ENCODE measurements around the gene VPS13D. TPM values are rescaled to one million over a fixed set of nuclear protein-coding genes. Genes with fewer than 3 reads are reported as not detected.
"Not testable (repeated sequence)": the region's sequence is repeated elsewhere in the genome, so short reads cannot be mapped to it uniquely, and the experiment has no call there.

VPS13D gene
- total and polyA plus RNA-seq, 2 donors = 27.2 to 59.4 TPM

DNA sequence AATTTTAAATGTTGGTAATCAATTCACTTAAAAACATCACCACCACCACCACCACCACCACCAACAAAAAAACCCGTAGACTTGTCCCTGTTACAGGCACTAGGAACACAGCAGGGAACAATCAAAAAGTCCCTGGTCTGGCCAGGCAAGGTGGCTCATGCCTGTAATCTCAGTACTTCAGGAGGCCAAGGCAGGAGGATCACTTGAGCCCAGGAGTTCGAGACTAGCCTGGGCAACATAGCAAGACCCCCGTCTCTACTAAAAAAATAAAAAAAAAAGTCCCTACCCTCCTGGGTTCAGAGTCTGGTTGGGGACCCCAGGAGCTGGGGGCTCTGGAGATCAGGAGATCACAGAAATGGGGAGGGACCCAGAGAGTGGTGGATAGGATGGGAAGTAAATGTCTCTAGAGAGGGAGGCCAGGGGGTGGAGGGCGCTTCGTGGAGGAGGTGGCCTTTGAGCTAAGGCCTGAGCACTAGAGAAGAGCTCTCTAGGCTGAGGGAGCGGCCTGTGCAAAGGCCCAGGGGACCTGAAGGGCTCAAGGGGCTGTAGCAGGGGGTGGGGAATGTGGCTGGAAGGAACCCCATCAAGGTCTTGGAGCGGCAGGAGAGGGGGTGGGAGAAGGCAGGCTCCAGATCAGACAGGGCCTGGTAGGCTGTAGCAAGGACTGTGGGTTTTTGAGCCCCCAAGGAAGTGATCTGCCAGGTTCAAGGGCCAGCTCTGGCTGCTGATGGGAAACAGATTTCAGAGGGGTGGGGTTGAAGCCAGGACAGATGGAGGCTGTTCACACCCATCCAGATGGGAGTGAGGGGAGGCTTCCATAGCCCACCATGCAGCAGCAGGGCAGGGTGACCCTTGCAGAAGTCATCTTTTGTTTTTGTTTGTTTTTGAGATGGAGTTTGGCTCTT is 24.8 kb upstream of the VPS13D start:
- WGBS = 88% methylated on average over 7 of the region's 7 CpGs
- Histone ChIP-seq H3K4me1 (ENCODE audit: insufficient read depth) (no peaks in the 10 kb centered on the region), H3K27ac (ENCODE audit: low read depth) (no peak overlapping the region), H3K36me3 (ENCODE audit: insufficient read depth) (no peaks in the 10 kb centered on the region), H3K4me3 (ENCODE audit: low read depth, low read length) (no peak overlapping the region)
- DNase-seq (ENCODE audit: extremely low spot score) = no peak

DNA sequence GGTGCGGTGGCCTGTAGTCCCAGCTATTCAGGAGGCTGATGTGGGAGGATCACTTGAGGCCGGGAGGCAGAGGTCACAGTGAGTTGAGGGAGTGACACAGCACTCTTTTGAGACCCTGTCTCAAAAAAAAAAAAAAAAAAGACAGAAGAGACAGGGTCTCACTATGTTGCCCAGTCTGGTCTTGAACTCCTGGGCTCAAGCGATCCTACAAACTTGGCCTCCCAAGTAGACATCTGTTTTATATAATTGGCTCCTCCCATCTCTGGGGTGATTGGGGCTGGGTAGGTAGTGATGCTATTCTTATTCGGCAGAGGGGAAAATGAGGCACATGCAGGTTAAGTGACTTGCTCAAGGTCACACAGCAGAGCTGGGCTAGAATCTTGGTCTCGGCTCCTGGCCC is 23.6 kb upstream of the VPS13D start:
- no peak overlapping the region for H3K4me3 ChIP-seq (ENCODE audit: low read depth, low read length)
- H3K27ac ChIP-seq (ENCODE audit: low read depth) = no peak overlapping the region
- DNase-seq (ENCODE audit: extremely low spot score) = no peak
- WGBS = 97% methylated on average over 5 of the region's 5 CpGs
- H3K4me1 ChIP-seq (ENCODE audit: insufficient read depth) = no peaks in the 10 kb centered on the region
- H3K36me3 ChIP-seq (ENCODE audit: insufficient read depth) = no peaks in the 10 kb centered on the region

DNA sequence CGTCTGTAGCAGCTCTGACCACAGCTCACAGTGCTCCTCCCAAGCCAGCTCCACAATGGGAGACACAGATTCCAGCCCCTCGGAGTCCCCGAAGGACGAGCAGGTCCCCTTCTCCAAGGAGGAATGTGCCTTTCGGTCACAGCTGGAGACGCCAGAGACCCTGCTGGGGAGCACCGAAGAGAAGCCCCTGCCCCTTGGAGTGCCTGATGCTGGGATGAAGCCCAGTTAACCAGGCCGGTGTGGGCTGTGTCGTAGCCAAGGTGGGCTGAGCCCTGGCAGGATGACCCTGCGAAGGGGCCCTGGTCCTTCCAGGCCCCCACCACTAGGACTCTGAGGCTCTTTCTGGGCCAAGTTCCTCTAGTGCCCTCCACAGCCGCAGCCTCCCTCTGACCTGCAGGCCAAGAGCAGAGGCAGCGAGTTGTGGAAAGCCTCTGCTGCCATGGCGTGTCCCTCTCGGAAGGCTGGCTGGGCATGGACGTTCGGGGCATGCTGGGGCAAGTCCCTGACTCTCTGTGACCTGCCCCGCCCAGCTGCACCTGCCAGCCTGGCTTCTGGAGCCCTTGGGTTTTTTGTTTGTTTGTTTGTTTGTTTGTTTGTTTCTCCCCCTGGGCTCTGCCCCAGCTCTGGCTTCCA is 22.9 kb upstream of the VPS13D start:
- Histone ChIP-seq H3K27ac (ENCODE audit: low read depth) (no peak overlapping the region), H3K4me1 (ENCODE audit: insufficient read depth) (no peaks in the 10 kb centered on the region), H3K4me3 (ENCODE audit: low read depth, low read length) (no peak overlapping the region), H3K36me3 (ENCODE audit: insufficient read depth) (no peaks in the 10 kb centered on the region)
- WGBS = 80% methylated on average over 17 of the region's 17 CpGs
- no peak for DNase-seq (ENCODE audit: extremely low spot score)

DNA sequence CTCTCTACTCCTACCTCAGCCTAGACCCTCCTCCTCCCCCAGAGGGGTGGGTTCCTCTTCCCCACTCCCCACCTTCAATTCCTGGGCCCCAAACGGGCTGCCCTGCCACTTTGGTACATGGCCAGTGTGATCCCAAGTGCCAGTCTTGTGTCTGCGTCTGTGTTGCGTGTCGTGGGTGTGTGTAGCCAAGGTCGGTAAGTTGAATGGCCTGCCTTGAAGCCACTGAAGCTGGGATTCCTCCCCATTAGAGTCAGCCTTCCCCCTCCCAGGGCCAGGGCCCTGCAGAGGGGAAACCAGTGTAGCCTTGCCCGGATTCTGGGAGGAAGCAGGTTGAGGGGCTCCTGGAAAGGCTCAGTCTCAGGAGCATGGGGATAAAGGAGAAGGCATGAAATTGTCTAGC is 21.6 kb upstream of the VPS13D start:
- no peak overlapping the region for H3K27ac ChIP-seq (ENCODE audit: low read depth)
- H3K36me3 ChIP-seq (ENCODE audit: insufficient read depth) = no peaks in the 10 kb centered on the region
- H3K4me3 ChIP-seq (ENCODE audit: low read depth, low read length) = no peak overlapping the region
- no peaks in the 10 kb centered on the region for H3K4me1 ChIP-seq (ENCODE audit: insufficient read depth)
- WGBS = 61% methylated on average over 6 of the region's 6 CpGs
- no peak for DNase-seq (ENCODE audit: extremely low spot score)

DNA sequence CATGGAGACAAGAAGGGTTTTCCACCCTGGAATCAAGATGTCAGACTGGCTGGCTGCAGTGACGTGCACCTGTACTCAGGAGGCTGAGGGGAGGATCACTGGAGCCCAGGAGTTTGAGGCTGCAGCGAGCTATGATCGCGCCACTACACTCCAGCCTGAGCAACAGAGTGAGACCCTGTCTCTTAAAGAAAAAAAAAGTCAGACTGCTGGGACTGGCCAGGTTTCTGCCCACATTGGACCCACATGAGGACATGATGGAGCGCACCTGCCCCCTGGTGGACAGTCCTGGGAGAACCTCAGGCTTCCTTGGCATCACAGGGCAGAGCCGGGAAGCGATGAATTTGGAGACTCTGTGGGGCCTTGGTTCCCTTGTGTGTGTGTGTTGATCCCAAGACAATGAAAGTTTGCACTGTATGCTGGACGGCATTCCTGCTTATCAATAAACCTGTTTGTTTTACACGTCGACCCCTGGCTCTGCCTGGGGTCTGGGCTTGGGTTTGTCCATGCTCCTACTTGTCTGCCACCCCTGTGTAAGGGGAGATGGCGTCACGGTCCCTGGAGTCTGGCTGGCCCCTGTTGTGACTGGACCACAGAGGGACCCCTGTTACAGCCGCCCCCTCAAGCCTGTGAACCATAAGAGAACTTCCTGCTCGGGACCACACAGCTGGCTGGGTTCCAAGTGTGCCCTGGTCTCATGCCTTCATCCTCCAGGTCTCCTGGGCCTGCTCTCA is 20.9 kb upstream of the VPS13D start:
- no peaks in the 10 kb centered on the region for H3K4me1 ChIP-seq (ENCODE audit: insufficient read depth)
- H3K4me3 ChIP-seq (ENCODE audit: low read depth, low read length) = no peak overlapping the region
- 26% methylated on average over 14 of the region's 14 CpGs for WGBS
- no peak overlapping the region for H3K27ac ChIP-seq (ENCODE audit: low read depth)
- peak; percentile 62 for DNase-seq (ENCODE audit: extremely low spot score)
- H3K36me3 ChIP-seq (ENCODE audit: insufficient read depth) = no peaks in the 10 kb centered on the region

DNA sequence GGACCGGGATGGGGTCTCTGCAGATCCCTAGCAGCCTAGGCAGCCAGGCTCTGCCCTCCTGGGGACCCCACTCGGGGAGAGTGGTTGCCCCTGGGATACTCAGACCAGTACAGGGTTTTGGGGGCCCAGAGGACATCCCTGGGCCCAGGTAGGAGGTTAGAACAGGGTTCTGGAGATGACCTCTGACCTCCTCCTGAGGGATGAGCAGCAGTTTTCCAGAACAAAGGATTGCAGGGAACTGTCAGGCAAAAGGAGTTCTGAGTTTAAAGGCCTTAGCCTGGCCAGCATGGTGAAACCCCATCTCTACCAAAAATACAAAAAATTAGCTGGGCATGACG is 20.4 kb upstream of the VPS13D start:
- DNase-seq (ENCODE audit: extremely low spot score) = no peak
- Histone ChIP-seq H3K4me3 (ENCODE audit: low read depth, low read length) (no peak overlapping the region), H3K36me3 (ENCODE audit: insufficient read depth) (no peaks in the 10 kb centered on the region), H3K27ac (ENCODE audit: low read depth) (no peak overlapping the region), H3K4me1 (ENCODE audit: insufficient read depth) (no peaks in the 10 kb centered on the region)
- whole genome bisulfite sequencing = 56% methylated on average over 3 of the region's 3 CpGs

DNA sequence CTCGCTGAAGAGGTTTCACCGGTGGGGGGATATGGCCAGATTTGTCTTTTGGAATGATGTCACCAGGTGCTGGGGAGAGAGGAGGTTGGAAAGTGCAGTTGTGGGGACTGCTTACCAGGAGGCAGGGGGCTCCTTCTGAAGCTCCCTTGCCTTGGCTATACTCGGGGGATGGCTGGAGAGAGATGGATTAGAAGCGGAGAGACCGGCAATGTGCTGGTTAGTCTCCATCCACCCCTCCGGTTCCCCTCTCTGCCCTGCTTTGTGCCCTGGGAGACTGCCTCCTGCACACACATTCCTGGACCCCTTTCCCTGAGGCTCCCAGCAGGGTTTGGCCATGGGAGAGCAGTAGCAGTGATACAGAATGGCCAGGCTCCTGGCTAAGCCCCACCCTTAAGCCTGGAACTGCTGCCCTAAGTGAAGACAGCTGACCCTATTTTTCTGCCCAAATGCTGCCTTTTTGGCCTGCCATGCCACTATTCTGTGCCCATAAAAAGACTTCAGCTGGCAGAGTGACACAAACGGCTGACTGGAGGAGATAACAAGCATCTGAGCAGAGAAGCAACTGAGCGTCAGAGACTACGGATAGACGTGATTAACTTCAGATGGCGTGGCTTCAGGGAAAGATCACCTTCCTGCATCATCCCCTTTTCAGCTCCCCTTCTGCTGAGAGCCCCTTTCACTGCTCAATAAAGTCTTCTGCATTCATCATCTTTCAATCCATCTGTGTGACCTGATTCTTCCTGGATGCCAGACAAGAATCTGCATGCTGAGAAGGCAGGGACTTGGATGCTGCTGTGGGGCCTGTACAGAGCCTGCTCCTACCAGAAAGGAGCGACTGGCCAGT is 14.5 kb upstream of the VPS13D start:
- DNase-seq (ENCODE audit: extremely low spot score) = no peak
- Histone ChIP-seq H3K4me3 (ENCODE audit: low read depth, low read length) (no peak overlapping the region), H3K4me1 (ENCODE audit: insufficient read depth) (no peaks in the 10 kb centered on the region), H3K36me3 (ENCODE audit: insufficient read depth) (no peaks in the 10 kb centered on the region), H3K27ac (ENCODE audit: low read depth) (no peak overlapping the region)
- WGBS = 78% methylated on average over 12 of the region's 12 CpGs

DNA sequence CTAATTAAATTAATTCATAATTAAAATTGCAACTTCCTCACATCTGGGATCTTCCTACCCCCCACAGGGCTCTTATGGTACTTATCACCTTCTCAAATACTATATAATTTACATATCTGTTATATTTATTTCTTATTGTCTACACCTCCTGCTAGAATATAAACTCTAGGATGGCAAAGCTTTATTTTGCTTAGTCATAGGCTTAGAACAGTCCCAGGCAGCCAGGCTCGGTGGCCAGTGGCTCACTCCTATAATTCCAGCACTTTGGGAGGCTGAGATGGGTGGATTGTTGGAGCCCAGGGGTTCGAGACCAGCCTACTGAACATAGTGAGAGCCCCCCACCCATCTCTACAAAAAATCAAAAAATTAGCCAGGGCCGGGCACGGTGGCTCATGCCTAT is 10.0 kb upstream of the VPS13D start:
- 85% methylated on average over 4 of the region's 4 CpGs for WGBS
- H3K36me3 ChIP-seq (ENCODE audit: insufficient read depth) = no peaks in the 10 kb centered on the region

DNA sequence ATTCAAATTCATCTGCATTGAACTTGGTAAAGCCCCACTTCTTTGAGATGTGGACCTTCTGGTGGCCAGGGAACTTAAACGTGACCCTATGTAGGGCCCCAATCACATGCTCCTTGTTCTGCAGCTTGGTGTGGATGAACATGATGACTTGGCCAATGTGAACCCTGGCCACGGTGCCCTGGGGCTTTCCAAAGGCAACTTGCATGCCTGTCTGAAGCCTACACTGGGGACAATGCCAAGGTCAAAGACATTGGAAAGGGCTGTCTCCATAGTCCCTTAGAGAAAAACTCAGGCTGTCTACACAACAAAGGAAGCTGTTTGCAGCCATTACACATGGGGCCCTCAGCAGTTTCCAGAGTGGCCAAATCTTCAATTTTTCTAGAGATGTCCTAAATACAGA is 8.9 kb upstream of the VPS13D start:
- WGBS = 66% methylated on average over 2 of the region's 2 CpGs
- no peak for DNase-seq (ENCODE audit: extremely low spot score)
- Histone ChIP-seq H3K4me3 (ENCODE audit: low read depth, low read length) (no peak overlapping the region), H3K36me3 (ENCODE audit: insufficient read depth) (no peaks in the 10 kb centered on the region), H3K4me1 (ENCODE audit: insufficient read depth) (no peaks in the 10 kb centered on the region), H3K27ac (ENCODE audit: low read depth) (no peak overlapping the region)

More for the DNA sequence above, 10.0 kb upstream of the VPS13D start:
- Histone ChIP-seq H3K27ac (ENCODE audit: low read depth) (no peak overlapping the region), H3K4me1 (ENCODE audit: insufficient read depth) (no peaks in the 10 kb centered on the region), H3K4me3 (ENCODE audit: low read depth, low read length) (no peak overlapping the region)
- DNase-seq (ENCODE audit: extremely low spot score) = no peak

DNA sequence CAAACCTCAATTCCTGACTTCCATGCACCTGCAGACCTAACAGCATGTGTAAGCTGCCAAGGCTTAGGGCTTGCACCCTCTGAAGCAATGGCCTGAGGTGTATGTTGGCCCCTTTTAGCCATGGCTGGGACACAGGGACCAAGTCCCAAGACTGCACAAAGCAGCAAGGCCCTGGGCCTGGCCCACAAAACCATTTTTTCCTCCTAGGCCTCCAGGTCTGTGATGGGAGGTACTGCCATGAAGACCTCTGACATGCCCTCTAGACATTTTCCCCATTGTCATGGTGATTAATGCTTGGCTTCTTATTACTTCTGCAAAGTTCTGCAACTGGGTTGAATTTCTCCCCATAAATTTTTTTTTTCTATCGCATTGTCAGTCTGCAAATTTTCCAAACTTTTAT is 7.1 kb upstream of the VPS13D start:
- 98% methylated on average over 1 of the region's 1 CpG for WGBS

DNA sequence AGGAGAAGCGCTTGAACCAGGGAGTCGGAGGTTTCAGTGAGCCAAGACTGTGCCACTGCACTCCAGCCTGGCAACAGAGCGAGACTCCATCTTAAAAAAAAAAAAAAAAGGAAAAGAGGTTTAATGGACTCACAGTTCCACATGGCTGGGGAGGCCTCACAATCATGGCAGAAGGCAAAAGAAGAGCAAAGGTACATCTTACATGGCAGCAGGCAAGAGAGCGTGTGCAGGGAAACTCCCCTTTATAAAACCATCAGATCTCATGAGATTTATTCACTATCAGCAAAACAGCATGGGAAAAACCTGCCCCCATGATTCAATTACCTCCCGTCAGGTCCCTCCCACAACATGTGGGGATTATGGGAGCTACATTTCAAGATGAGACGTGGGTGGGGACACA is 5.7 kb upstream of the VPS13D start:
- H3K36me3 ChIP-seq (ENCODE audit: insufficient read depth); H3K4me3 ChIP-seq (ENCODE audit: low read depth, low read length); H3K4me1 ChIP-seq (ENCODE audit: insufficient read depth); H3K27ac ChIP-seq (ENCODE audit: low read depth); DNase-seq (ENCODE audit: extremely low spot score): not testable (repeated sequence)
- 85% methylated on average over 6 of the region's 6 CpGs for WGBS

More for the DNA sequence above, 7.1 kb upstream of the VPS13D start:
- not testable (repeated sequence) for H3K4me3 ChIP-seq (ENCODE audit: low read depth, low read length); H3K4me1 ChIP-seq (ENCODE audit: insufficient read depth); DNase-seq (ENCODE audit: extremely low spot score); H3K36me3 ChIP-seq (ENCODE audit: insufficient read depth); H3K27ac ChIP-seq (ENCODE audit: low read depth)

DNA sequence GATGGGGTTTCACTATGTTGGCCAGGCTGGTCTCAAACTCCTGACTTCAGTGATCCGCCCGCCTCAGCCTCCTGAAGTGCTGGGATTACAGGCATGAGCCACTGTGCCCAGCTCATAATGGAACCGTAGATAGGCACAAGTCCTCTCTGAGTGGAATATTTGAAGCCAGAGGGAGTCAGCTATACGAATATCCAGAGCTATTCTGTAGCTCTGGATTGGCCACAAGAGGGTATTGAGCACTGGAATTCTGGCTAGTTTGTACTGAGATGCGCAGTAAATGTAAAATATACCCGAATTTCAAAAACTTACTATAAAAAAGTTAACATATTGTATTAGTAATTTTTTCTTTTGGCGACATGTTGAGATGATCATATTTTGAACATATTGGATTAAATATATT is 851 bp upstream of the VPS13D start:
- Histone ChIP-seq H3K4me3 (ENCODE audit: low read depth, low read length) (no peak overlapping the region), H3K27ac (ENCODE audit: low read depth) (no peak overlapping the region), H3K4me1 (ENCODE audit: insufficient read depth) (peaks cover 3% of the 10 kb centered on the region), H3K36me3 (ENCODE audit: insufficient read depth) (no peaks in the 10 kb centered on the region)
- DNase-seq (ENCODE audit: extremely low spot score) = no peak
- 79% methylated on average over 7 of the region's 7 CpGs for WGBS

DNA sequence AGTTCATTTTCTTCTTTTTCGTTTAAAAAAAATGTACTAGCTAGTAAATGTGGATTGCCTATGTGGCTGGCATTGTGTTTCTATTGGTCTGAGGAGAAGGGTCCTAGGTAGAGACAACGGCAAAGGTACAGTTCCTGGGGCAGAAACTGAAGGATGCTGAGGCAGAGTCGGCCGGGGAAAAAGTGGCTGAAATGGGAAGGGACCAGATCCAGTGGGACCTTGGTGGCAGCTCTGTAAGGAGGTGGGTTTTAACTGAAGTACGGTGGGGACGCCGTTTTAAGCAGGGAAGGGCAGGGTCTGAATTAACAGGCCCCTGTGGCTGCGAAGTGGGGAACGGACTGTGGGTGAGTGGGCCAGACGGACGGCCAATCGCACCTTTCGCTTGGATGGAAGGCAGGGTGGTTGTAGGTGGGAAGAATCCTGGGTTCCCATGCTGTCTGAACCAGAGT is 420 bp upstream of the VPS13D start:
- peaks cover 3% of the 10 kb centered on the region for H3K4me1 ChIP-seq (ENCODE audit: insufficient read depth)
- WGBS = 58% methylated on average over 13 of the region's 13 CpGs
- H3K4me3 ChIP-seq (ENCODE audit: low read depth, low read length) = peak overlapping the region; percentile 98
- no peak for DNase-seq (ENCODE audit: extremely low spot score)
- no peak overlapping the region for H3K27ac ChIP-seq (ENCODE audit: low read depth)
- no peaks in the 10 kb centered on the region for H3K36me3 ChIP-seq (ENCODE audit: insufficient read depth)
